DMS53 treated with DMSO at 0.1 percent for 48 hours (cell line): ENCODE measurements around the gene TDO2.
"Not testable (repeated sequence)": the region's sequence is repeated elsewhere in the genome, so short reads cannot be mapped to it uniquely, and the experiment has no call there.

Source experiments
- DNase-seq: peaks from one replicate; lab custom pipeline; 2025; ENCODE audit not compliant: unreplicated experiment; lab: John Stamatoyannopoulos, UW

TDO2 gene

GRCh38 chr4:155906554-155907247, 3.2 kb downstream of the TDO2 start:
- no peak for DNase-seq

- DNase-seq: no peak
These were observed 4.1 kb downstream of the TDO2 start for GRCh38 chr4:155907556-155907955.

- no peak for DNase-seq
These were observed 5.0 kb downstream of the TDO2 start for GRCh38 chr4:155908187-155909139.

- DNase-seq: no peak
These were observed 6.2 kb downstream of the TDO2 start for GRCh38 chr4:155909615-155910226.

GRCh38 chr4:155911905-155912304, 8.4 kb downstream of the TDO2 start:
- no peak for DNase-seq

GRCh38 chr4:155914782-155915181, 11.3 kb downstream of the TDO2 start:
- no peak for DNase-seq

- DNase-seq: no peak
These were observed 18.1 kb downstream of the TDO2 start for GRCh38 chr4:155921597-155921996.

GRCh38 chr4:155924637-155925036, 21.1 kb downstream of the TDO2 start:
- DNase-seq: no peak

GRCh38 chr4:155929833-155930232, 26.3 kb downstream of the TDO2 start:
- no peak for DNase-seq

GRCh38 chr4:155930330-155930729, 26.8 kb downstream of the TDO2 start:
- no peak for DNase-seq

GRCh38 chr4:155931634-155932033, 28.1 kb downstream of the TDO2 start:
- DNase-seq: no peak

- not testable (repeated sequence) for DNase-seq
These were observed 31.1 kb downstream of the TDO2 start for GRCh38 chr4:155934634-155935033.

GRCh38 chr4:155935389-155935986, 32.0 kb downstream of the TDO2 start:
- DNase-seq: no peak

GRCh38 chr4:155941085-155941790, 37.7 kb downstream of the TDO2 start:
- no peak for DNase-seq

GRCh38 chr4:155941820-155942219, 38.3 kb downstream of the TDO2 start:
- no peak for DNase-seq

GRCh38 chr4:155943605-155944291, 40.3 kb downstream of the TDO2 start:
- DNase-seq: no peak

GRCh38 chr4:155944516-155944915, 41.0 kb downstream of the TDO2 start:
- no peak for DNase-seq

GRCh38 chr4:155946486-155946885, 43.0 kb downstream of the TDO2 start:
- DNase-seq: no peak

GRCh38 chr4:155948541-155948940, 45.0 kb downstream of the TDO2 start:
- DNase-seq: no peak

GRCh38 chr4:155950461-155950860, 47.0 kb downstream of the TDO2 start:
- DNase-seq: no peak
